ENCODE measurements around the gene TRMT11. TPM values are rescaled to one million over a fixed set of nuclear protein-coding genes. Genes with fewer than 3 reads are reported as not detected.

The TRMT11 gene
- total and polyA plus RNA-seq, 9 of the 15 experiments (the other 6 are each of a cell fraction or from before 2014, with no cell fraction given): 38.8 to 88.0 (median 59.8) TPM

GRCh38 chr6:125948455-125948854 lies 37.9 kb upstream of the TRMT11 start:
- ChIA-PET CTCF (ENCODE audit: low intra/inter-chr PET ratio) (no interaction called here), POLR2A (interaction anchor here (0.6 to 1.6 kb wide), 5 partner anchors 8 to 50 kb away, joined by 3 to 6 read pairs (median 4); partner anchors contain the start of gene HINT3)
- no peaks in the 10 kb centered on the region for H3K9me1 ChIP-seq (ENCODE audit: control insufficient read depth, insufficient read depth, low read length)
- WGBS (ENCODE audit: insufficient coverage, low coverage, missing lambda C conversion rate): 32% methylated on average over 3 of the region's 3 CpGs
- H4K20me1 ChIP-seq (replicated peaks; ENCODE audit: control insufficient read depth, insufficient read depth, low read length): no peaks in the 10 kb centered on the region
- H3K79me2 ChIP-seq (ENCODE audit: control insufficient read depth, insufficient read depth, low read length): no peaks in the 10 kb centered on the region
- peak overlapping the region; percentile 63 for H2AFZ ChIP-seq (ENCODE audit: low read depth, low read length)
- peak overlapping the region; percentile 17; the same call in 1 of the 2 replicates for H3K4me2 ChIP-seq (ENCODE audit: insufficient read depth, low read length)
- H3K4me1 ChIP-seq (replicated peaks in 1 of 2; ENCODE audit: control insufficient read depth in 2 of 2, insufficient read depth in 2 of 2, low read length in 2 of 2): peaks cover 18 to 69% of the 10 kb centered on the region in 2 experiments
- ATAC-seq: no peak
- BruUV-seq (replicated peaks): no TSS peak
- intact Hi-C loops (cut with micrococcal nuclease): no loop called here
- peaks cover 5% of the 10 kb centered on the region; the same call in 1 of the 2 replicates for H3K9me3 ChIP-seq (replicated peaks; ENCODE audit: control insufficient read depth, insufficient read depth, low read depth, low read length)
- H3K4me3 ChIP-seq: no peak overlapping the region
- H3K36me3 ChIP-seq (ENCODE audit: control insufficient read depth, insufficient read depth, low read length): no peaks in the 10 kb centered on the region
- H3K27me3 ChIP-seq (ENCODE audit: control insufficient read depth in 2 of 2, insufficient read depth in 2 of 2, low read length in 2 of 2): no peaks in the 10 kb centered on the region
- in situ Hi-C loops (cut with MboI): no loop called here
- peak overlapping the region in 1 of 2 experiments; percentile 7; a peak in 1 of 4 replicates for H3K9ac ChIP-seq (ENCODE audit: insufficient read depth in 1 of 2, low read depth in 2 of 2, low read length in 2 of 2)
- H3K27ac ChIP-seq (ENCODE audit: extremely low read depth, low read depth, low read length): peak overlapping the region; percentile 47
- DNase-seq (ENCODE audit: extremely low read depth in 1 of 4, low spot score in 3 of 4): peak in 1 of 4 experiments; percentile 43
- no peak for FAIRE-seq
- TF ChIP-seq MYBL2 (IDR thresholded peaks at IDR 0.05; ENCODE audit: low read depth) (0 out of 2 replicates have a peak, but pooled peaks have one; percentile 12), MYBL2 (CRISPR knock-in tag; IDR thresholded peaks at IDR 0.05; ENCODE audit: borderline replicate concordance) (no peak), CSDE1 (IDR thresholded peaks at IDR 0.05) (0 out of 4 replicates have a peak, but pooled peaks of 1 of the 2 experiments have one; percentile 29), RBM17 (IDR thresholded peaks at IDR 0.05; ENCODE audit: borderline replicate concordance, low read depth, low read length) (no peak), HDAC1 (IDR thresholded peaks at IDR 0.05) (peak in 1 of 2 experiments; percentile 28; a peak in 1 of 4 replicates), HBP1 (CRISPR knock-in tag; IDR thresholded peaks at IDR 0.05) (no peak), NR2C1 (IDR thresholded peaks at IDR 0.05) (peak; percentile 34; the same call in 1 of the 2 replicates), NR2C1 (tag; IDR thresholded peaks at IDR 0.05) (no peak), ZNF592 (IDR thresholded peaks at IDR 0.05) (peak; percentile 51; the same call in 1 of the 2 replicates), JUND (IDR thresholded peaks at IDR 0.05; ENCODE audit: borderline replicate concordance, low read depth, low read length) (no peak), JUND (tag; IDR thresholded peaks at IDR 0.05; ENCODE audit: borderline replicate concordance, low read depth, low read length) (0 out of 3 replicates have a peak, but pooled peaks have one; percentile 16), C11orf30 (IDR thresholded peaks at IDR 0.05; ENCODE audit: low read depth) (peak; percentile 30; the same call in 1 of the 2 replicates), ETV1 (tag; conservative IDR thresholded peaks at IDR 0.05; ENCODE audit: low read depth) (no peak), ZNF696 (CRISPR knock-in tag; conservative IDR thresholded peaks at IDR 0.05) (no peak), MYNN (IDR thresholded peaks at IDR 0.05) (no peak), MYNN (CRISPR knock-in tag; IDR thresholded peaks at IDR 0.05) (no peak), NCOA2 (IDR thresholded peaks at IDR 0.05; ENCODE audit: partially characterized antibody in 2 of 2) (peak in 1 of 2 experiments; percentile 34)

All from K562 (cell line).